ENCODE results near the gene ANAPC15.

DNA sequence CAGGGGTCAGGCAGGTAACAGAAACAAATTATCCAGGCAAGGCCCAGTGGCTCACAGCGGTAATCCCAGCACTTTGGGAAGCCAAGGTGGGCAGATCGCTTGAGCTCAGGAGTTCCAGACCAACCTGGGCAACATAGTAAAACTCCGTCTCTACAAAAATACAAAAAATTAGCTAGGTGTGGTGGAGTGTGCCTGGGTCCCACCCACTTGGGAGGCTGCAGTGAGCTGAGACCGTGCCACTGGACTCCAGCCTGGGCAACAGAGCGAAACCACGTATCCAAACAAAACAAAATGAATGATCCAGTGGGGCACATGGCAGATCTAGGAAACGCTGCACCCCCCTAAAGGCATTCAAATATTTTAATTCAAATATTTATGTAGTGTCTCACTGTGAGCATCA, 42.0 kb downstream of the ANAPC15 start:
- TF ChIP-seq CTCF (conservative IDR thresholded peaks at IDR 0.05 in 1 of 2, IDR thresholded peaks at IDR 0.05 in 1 of 2; ENCODE audit: low read depth in 1 of 2, low read length in 2 of 2) (no peak), EZH2 (IDR thresholded peaks at IDR 0.05; ENCODE audit: low read length, missing control alignments) (no peak)
